Gastrocnemius medialis (tissue), 4 donors: ENCODE data around the gene COMTD1. TPM values are rescaled to one million over a fixed set of nuclear protein-coding genes. Genes with fewer than 3 reads are reported as not detected.
"Not testable (repeated sequence)": the region's sequence is repeated elsewhere in the genome, so short reads cannot be mapped to it uniquely, and the experiment has no call there.

Experiments
- ATAC-seq, 2 donors: fragments of 150-250 bp; one replicate each; pipeline ENCODE4 v1.9.1; 2016
- DNase-seq, 2 donors: peaks; one replicate each; pipeline ENCODE4 v3.0.0-alpha.2; 2019
- H3K27ac ChIP-seq, 4 donors: fragments of 200-600 bp; sonication (generic); 1 replicate in 1 of 4; 2 replicates in 3 of 4; pipeline ENCODE4 v1.5.1; 2016 to 2018; ENCODE audit warnings: mild to moderate bottlenecking in 2 of 4, moderate library complexity in 1 of 4
- H3K27me3 ChIP-seq, 3 donors: fragments of 200-600 bp; sonication (generic) in 2 of 3; 1 replicate in 1 of 3; 2 replicates in 2 of 3; pipeline versions ENCODE4 v1.5.1 to v1.6.0; 2016 to 2019; ENCODE audit warnings: mild to moderate bottlenecking in 1 of 3, moderate library complexity in 1 of 3
- H3K36me3 ChIP-seq, 2 donors: fragments of 200-600 bp; sonication (generic) in 1 of 2; one replicate each; pipeline ENCODE4 v1.5.1; 2017 to 2018
- H3K4me1 ChIP-seq, 2 donors: fragments of 200-600 bp; sonication (generic) in 1 of 2; one replicate each; pipeline ENCODE4 v1.5.1; 2016 to 2017; ENCODE audit warnings: mild to moderate bottlenecking in 2 of 2
- H3K4me3 ChIP-seq, 4 donors: fragments of 200-600 bp; sonication (generic) in 3 of 4; 1 replicate in 1 of 4; 2 replicates in 3 of 4; pipeline ENCODE4 v1.5.1; 2016 to 2019; ENCODE audit warnings: mild to moderate bottlenecking in 2 of 4
- H3K9me3 ChIP-seq, 3 donors: fragments of 200-600 bp; sonication (generic) in 2 of 3; 1 replicate in 1 of 3; 2 replicates in 2 of 3; pipeline ENCODE4 v1.5.1; 2016 to 2019
- CTCF ChIP-seq, 5 experiments: fragments of 450-650 bp in 3 of 5; fragments of 200-600 bp in 2 of 5; sonication (generic) in 2 of 5; IDR thresholded peaks in 4 of 5; conservative IDR thresholded peaks in 1 of 5; 1 replicate in 4 of 5; 2 replicates in 1 of 5; pipeline ENCODE4 v1.5.1; 2016 to 2019; ENCODE audit warnings: antibody characterized with exemption in 5 of 5, mild to moderate bottlenecking in 3 of 5, moderate library complexity in 3 of 5
- POLR2A ChIP-seq, 2 donors: fragments of 450-650 bp; IDR thresholded peaks; one replicate each; pipeline ENCODE4 v1.6.1; 2017; ENCODE audit warnings: antibody characterized with exemption in 2 of 2, mild to moderate bottlenecking in 2 of 2, moderate library complexity in 2 of 2
- in situ Hi-C, 4 donors: fragments of 200-750 bp; cut with MboI; loops; one replicate each; pipeline versions ENCODE4 v1.15.0 to v1.8.0; 2017; ENCODE audit warnings: low sequenced_read_pairs in 4 of 4
- intact Hi-C: fragments of 100-400 bp; cut with DNase I; formaldehyde crosslinking; loops from one replicate; pipeline ENCODE4 v1.15.1; 2023; ENCODE audit warnings: low total_unique reads
- total RNA-seq, 4 donors: library from RNA; depleted of rRNA; stranded (reverse); fragments of >200 nt; gene quantifications; one replicate each; pipeline versions ENCODE4 v1.1.0 to v1.2.3, GENCODE V29; 2016

COMTD1 gene
- total RNA-seq, 4 donors from 2014 or later: 15.6 to 64.4 (median 34.9) TPM

GRCh38 chr10:75202321-75203045 lies 33.3 kb downstream of the COMTD1 start:
- no peaks in the 10 kb centered on the region for H3K9me3 ChIP-seq
- H3K36me3 ChIP-seq: no peaks in the 10 kb centered on the region
- in situ Hi-C loops: no loop called here
- H3K4me3 ChIP-seq: no peak overlapping the region
- intact Hi-C loops: no loop called here
- TF ChIP-seq POLR2A (IDR thresholded peaks at IDR 0.05) (no peak), CTCF (IDR thresholded peaks at IDR 0.05 in 4 of 5, conservative IDR thresholded peaks at IDR 0.05 in 1 of 5) (no peak)
- peaks cover 5 to 7% of the 10 kb centered on the region in 2 donors for H3K4me1 ChIP-seq
- peak overlapping the region in 3 of 4 donors; percentile 12 to 52 (median 47) for H3K27ac ChIP-seq
- peak; percentile 18 to 29 for ATAC-seq
- DNase-seq: peak in 1 of 2 donors; percentile 35
- no peaks in the 10 kb centered on the region for H3K27me3 ChIP-seq

GRCh38 chr10:75201793-75202307 lies 33.9 kb downstream of the COMTD1 start:
- TF ChIP-seq CTCF (IDR thresholded peaks at IDR 0.05 in 4 of 5, conservative IDR thresholded peaks at IDR 0.05 in 1 of 5) (no peak), POLR2A (IDR thresholded peaks at IDR 0.05) (no peak)

GRCh38 chr10:75199949-75200348 lies 35.8 kb downstream of the COMTD1 start:
- H3K4me3 ChIP-seq, H3K27me3 ChIP-seq, H3K36me3 ChIP-seq, in situ Hi-C loops, H3K4me1 ChIP-seq, DNase-seq, H3K9me3 ChIP-seq, intact Hi-C loops, ATAC-seq, H3K27ac ChIP-seq: not testable (repeated sequence)

More at GRCh38 chr10:75201793-75202307, 33.9 kb downstream of the COMTD1 start:
- Histone ChIP-seq H3K9me3 (no peaks in the 10 kb centered on the region), H3K4me3 (no peak overlapping the region), H3K27ac (no peak overlapping the region), H3K27me3 (no peaks in the 10 kb centered on the region), H3K36me3 (no peaks in the 10 kb centered on the region), H3K4me1 (peaks cover 5 to 7% of the 10 kb centered on the region in 2 donors)
- no peak for ATAC-seq
- in situ Hi-C loops (no loop called here), intact Hi-C loops (no loop called here)
- DNase-seq: no peak

GRCh38 chr10:75197906-75198305 lies 37.9 kb downstream of the COMTD1 start:
- Histone ChIP-seq H3K27me3 (no peaks in the 10 kb centered on the region), H3K27ac (no peak overlapping the region), H3K36me3 (no peaks in the 10 kb centered on the region), H3K4me3 (no peak overlapping the region), H3K4me1 (peaks cover 0 to 5% of the 10 kb centered on the region in 2 donors), H3K9me3 (no peaks in the 10 kb centered on the region)
- in situ Hi-C loops (no loop called here), intact Hi-C loops (no loop called here)
- no peak for ATAC-seq
- DNase-seq: no peak
- no peak for TF ChIP-seq POLR2A (IDR thresholded peaks at IDR 0.05)
- TF ChIP-seq CTCF (IDR thresholded peaks at IDR 0.05 in 4 of 5, conservative IDR thresholded peaks at IDR 0.05 in 1 of 5): no peak

GRCh38 chr10:75197066-75197465 lies 38.7 kb downstream of the COMTD1 start:
- Histone ChIP-seq H3K4me3 (no peak overlapping the region), H3K36me3 (no peaks in the 10 kb centered on the region), H3K27me3 (no peaks in the 10 kb centered on the region), H3K4me1 (no peaks in the 10 kb centered on the region), H3K9me3 (no peaks in the 10 kb centered on the region), H3K27ac (no peak overlapping the region)
- no peak for TF ChIP-seq POLR2A (IDR thresholded peaks at IDR 0.05)
- TF ChIP-seq CTCF (IDR thresholded peaks at IDR 0.05 in 4 of 5, conservative IDR thresholded peaks at IDR 0.05 in 1 of 5): no peak
- DNase-seq (no peak), ATAC-seq (no peak)
- intact Hi-C loops: no loop called here
- in situ Hi-C loops: no loop called here
